Ovary (tissue), 9 donors: Measurements from ENCODE around the gene MYRF. TPM values are rescaled to one million over a fixed set of nuclear protein-coding genes. Genes with fewer than 3 reads are reported as not detected.

ENCODE experiments used
- DNase-seq, 5 donors: peaks; one replicate each; pipeline ENCODE4 v3.0.0-alpha.2; 2019 to 2020
- H3K27ac ChIP-seq, 2 donors: fragments of 200-600 bp; one replicate each; pipeline versions ENCODE4 v1.5.1 to v1.8.0; 2019 to 2022
- H3K27me3 ChIP-seq: fragments of 200-600 bp; one replicate; pipeline ENCODE4 v1.8.0; 2022
- H3K36me3 ChIP-seq: fragments of 200-600 bp; sonication (generic); one replicate; pipeline ENCODE4 v1.5.1; 2019
- H3K4me1 ChIP-seq: one replicate; pipeline ENCODE4 v1.8.1; 2013; ENCODE audit warnings: mild to moderate bottlenecking, moderate library complexity; ENCODE audit not compliant: insufficient read depth
- H3K4me3 ChIP-seq: fragments of 200-600 bp; sonication (generic); one replicate; pipeline ENCODE4 v1.5.1; 2017
- H3K9me3 ChIP-seq, 2 donors: fragments of 200-600 bp in 1 of 2; sonication (generic) in 1 of 2; one replicate each; pipeline versions ENCODE4 v1.5.1 to v1.8.1; 2013 to 2019; ENCODE audit warnings: mild to moderate bottlenecking in 1 of 2, moderate library complexity in 1 of 2
- EP300 ChIP-seq: sonication (generic); formaldehyde crosslinking; IDR thresholded peaks from one replicate; pipeline ENCODE4 v1.6.1; 2017; ENCODE audit warnings: antibody characterized with exemption
- POLR2A ChIP-seq: fragments of 450-650 bp; IDR thresholded peaks from one replicate; pipeline ENCODE4 v1.6.1; 2017; ENCODE audit warnings: antibody characterized with exemption, mild to moderate bottlenecking, moderate library complexity
- WGBS, 3 donors: extraction: QIAGEN DNeasy Blood & Tissue Kit in 1 of 3; methylation state at CpG; one replicate each; pipeline versions ENCODE4 v1.1.5 to v1.1.7; 2013 to 2017; 5-methylcytosine and 5-hydroxymethylcytosine counted together
- intact Hi-C, 4 donors: fragments of 100-400 bp; cut with DNase I; formaldehyde crosslinking; loops; one replicate each; pipeline versions ENCODE4 v1.11.0 to v1.15.1; 2022 to 2023
- polyA plus RNA-seq, 2 donors: library from polyadenylated mRNA; stranded (reverse); fragments of 200-250 nt in 1 of 2; fragments of 350-450 nt in 1 of 2; fragmentation: Illumina TruSeq in 1 of 2; extraction: RNeasy Lipid Tissue Mini Kit (QIAGEN cat#74804) in 1 of 2; gene quantifications; one replicate each; pipeline ENCODE4 v1.2.3, GENCODE V29; 2013 to 2014
- total RNA-seq, 7 donors: library from RNA; depleted of rRNA in 2 of 7; stranded (reverse); fragments of >200 nt in 2 of 7; fragmentation: NEBNext Ultra II Directional in 3 of 7; extraction: Animal tissue kit (Norgen Biotek cat#: 25700) in 3 of 7; gene quantifications; one replicate each; pipeline versions ENCODE4 v1.1.0 to v1.2.4, GENCODE V29; 2016 to 2023
- TF ChIP-seq, protein P1 (sequence below), 3 donors: fragments of 450-650 bp in 2 of 3; fragments of 200-600 bp in 1 of 3; IDR thresholded peaks; one replicate each; pipeline versions ENCODE4 v1.5.1 to v1.8.0; 2016 to 2022; ENCODE audit warnings: antibody characterized with exemption in 3 of 3, mild to moderate bottlenecking in 1 of 3
- donor health status: DM: no; HTN: no; CAD: no; lungs with moderate emphysema.
- donor health status: DM: no; HTN: no; CAD: no.
- donor health status: Bipolar disorder and iron deficiency.
- donor health status: DM: yes; HTN: yes; CAD: no.
- donor health status: DM: no; HTN: no; CAD: no.
- donor health status: DM: yes; HTN: yes; CAD: no.

The MYRF gene
- total and polyA plus RNA-seq, 9 donors = 6.6 to 109 (median 23.3) TPM

DNA sequence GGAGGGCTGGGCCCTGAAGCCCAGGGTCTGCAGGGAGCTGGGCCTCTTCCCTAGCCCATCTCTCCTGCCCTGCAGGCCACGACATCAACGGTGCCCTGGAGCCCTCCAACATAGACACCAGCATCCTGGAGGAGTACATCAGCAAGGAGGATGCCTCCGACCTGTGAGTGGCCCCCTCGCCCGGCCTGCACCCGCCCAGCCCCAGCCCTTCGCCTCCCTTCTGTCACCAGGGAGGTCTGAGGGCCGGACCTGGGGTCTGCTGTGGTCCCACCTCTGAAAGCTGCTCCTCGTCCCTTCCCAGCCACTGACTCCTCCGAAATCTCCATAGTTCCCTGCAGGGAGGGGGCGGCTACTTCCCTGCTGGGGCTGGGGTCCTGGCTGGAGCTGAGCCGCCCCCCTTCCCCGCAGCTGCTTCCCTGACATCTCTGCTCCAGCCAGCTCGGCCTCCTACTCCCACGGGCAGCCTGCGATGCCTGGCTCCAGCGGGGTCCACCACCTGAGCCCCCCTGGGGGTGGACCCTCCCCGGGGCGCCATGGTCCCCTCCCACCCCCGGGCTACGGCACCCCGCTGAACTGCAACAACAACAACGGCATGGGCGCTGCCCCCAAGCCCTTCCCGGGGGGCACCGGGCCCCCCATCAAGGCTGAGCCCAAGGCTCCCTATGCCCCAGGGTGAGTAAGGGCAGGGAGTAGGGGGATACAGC is 13.3 kb downstream of the MYRF start:
- intact Hi-C loops = no loop called here
- Histone ChIP-seq H3K27me3 (no peaks in the 10 kb centered on the region), H3K36me3 (no peaks in the 10 kb centered on the region), H3K4me3 (no peak overlapping the region), H3K9me3 (no peaks in the 10 kb centered on the region), H3K27ac (peak overlapping the region; percentile 26 to 59), H3K4me1 (peaks cover 3% of the 10 kb centered on the region)
- TF ChIP-seq, protein P1, sequence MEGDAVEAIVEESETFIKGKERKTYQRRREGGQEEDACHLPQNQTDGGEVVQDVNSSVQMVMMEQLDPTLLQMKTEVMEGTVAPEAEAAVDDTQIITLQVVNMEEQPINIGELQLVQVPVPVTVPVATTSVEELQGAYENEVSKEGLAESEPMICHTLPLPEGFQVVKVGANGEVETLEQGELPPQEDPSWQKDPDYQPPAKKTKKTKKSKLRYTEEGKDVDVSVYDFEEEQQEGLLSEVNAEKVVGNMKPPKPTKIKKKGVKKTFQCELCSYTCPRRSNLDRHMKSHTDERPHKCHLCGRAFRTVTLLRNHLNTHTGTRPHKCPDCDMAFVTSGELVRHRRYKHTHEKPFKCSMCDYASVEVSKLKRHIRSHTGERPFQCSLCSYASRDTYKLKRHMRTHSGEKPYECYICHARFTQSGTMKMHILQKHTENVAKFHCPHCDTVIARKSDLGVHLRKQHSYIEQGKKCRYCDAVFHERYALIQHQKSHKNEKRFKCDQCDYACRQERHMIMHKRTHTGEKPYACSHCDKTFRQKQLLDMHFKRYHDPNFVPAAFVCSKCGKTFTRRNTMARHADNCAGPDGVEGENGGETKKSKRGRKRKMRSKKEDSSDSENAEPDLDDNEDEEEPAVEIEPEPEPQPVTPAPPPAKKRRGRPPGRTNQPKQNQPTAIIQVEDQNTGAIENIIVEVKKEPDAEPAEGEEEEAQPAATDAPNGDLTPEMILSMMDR (IDR thresholded peaks at IDR 0.05) = no peak
- TF ChIP-seq EP300 (no peak), POLR2A (no peak)
- WGBS, 3 donors = 69 to 74% (median 71%) methylated on average over 23 to 26 of the region's 26 CpGs
- no peak for DNase-seq

DNA sequence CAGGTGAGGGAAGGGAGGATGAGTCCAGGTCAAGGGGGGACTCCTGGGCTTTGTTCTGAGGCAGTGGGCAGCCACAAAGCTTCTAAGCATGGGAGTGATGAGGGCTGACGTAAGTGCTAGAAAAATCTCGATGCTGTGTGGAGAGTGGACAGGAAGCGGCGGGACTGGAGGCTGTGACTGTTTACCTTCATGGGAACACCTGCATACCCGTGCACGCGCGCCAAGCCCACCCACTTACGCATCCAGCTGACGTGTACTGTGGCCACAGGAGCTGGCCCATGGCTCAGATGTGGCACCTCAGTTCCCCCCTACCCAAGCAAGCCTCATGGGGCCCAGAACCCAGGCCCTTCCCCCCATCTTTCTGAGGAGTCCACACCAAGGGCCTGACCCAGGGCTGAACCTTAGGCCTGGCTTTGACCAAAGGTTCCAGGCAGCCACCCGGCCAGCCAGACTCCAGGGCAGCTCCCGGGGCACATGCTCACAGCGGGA is 14.0 kb downstream of the MYRF start:
- DNase-seq = no peak
- intact Hi-C loops = no loop called here
- TF ChIP-seq, protein P1 (IDR thresholded peaks at IDR 0.05) = no peak
- TF ChIP-seq EP300 = no peak
- TF ChIP-seq POLR2A = no peak
- Histone ChIP-seq H3K4me3 (no peak overlapping the region), H3K36me3 (no peaks in the 10 kb centered on the region), H3K27ac (peak overlapping the region; percentile 26 to 59), H3K4me1 (peaks cover 3% of the 10 kb centered on the region), H3K27me3 (no peaks in the 10 kb centered on the region), H3K9me3 (no peaks in the 10 kb centered on the region)
- 68 to 81% (median 72%) methylated on average over 13 of the region's 13 CpGs for WGBS, 3 donors

DNA sequence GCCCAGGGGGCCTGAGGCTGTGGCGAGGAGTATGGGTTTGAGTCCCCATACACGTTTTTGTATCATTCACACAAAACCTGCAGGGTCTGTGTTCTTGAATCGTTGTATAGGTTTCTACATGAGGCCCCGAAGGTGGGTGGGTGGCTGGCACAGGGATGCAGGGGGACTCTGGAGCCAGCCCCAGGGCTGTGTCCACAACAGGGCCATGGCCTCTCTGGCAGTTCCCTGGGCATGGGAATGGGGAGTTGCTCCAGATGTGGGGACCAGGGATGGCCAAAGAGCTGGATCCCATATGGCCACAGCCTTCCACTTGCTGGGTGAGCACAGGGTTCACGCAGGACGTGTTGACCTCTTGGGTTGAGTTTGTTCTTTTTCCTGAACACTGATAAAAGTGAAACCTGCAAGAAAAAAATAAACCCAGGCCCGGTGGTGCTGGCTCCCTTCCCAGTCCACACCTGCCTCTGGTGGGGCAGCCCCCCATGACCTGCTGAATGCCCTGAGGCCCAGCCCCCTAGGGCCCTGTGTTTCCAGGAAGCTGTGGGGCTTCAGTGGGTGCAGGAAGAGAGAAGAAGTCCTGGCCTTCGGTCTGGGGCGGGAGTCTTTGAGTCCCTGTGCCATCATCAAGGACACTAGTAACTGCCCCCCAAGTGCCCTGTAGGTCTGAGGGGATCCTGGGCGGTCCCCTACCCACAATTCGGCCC is 16.1 kb downstream of the MYRF start:
- H3K9me3 ChIP-seq = no peaks in the 10 kb centered on the region
- WGBS, 3 donors = 76 to 80% (median 78%) methylated on average over 11 of the region's 11 CpGs
- H3K27me3 ChIP-seq = no peaks in the 10 kb centered on the region
- TF ChIP-seq POLR2A = no peak
- no peak for TF ChIP-seq EP300
- TF ChIP-seq, protein P1 (IDR thresholded peaks at IDR 0.05) = no peak
- H3K4me3 ChIP-seq = no peak overlapping the region
- no peaks in the 10 kb centered on the region for H3K36me3 ChIP-seq
- intact Hi-C loops = no loop called here
- peak overlapping the region in 1 of 2 donors; percentile 52 for H3K27ac ChIP-seq
- H3K4me1 ChIP-seq = peaks cover 3% of the 10 kb centered on the region
- no peak for DNase-seq

DNA sequence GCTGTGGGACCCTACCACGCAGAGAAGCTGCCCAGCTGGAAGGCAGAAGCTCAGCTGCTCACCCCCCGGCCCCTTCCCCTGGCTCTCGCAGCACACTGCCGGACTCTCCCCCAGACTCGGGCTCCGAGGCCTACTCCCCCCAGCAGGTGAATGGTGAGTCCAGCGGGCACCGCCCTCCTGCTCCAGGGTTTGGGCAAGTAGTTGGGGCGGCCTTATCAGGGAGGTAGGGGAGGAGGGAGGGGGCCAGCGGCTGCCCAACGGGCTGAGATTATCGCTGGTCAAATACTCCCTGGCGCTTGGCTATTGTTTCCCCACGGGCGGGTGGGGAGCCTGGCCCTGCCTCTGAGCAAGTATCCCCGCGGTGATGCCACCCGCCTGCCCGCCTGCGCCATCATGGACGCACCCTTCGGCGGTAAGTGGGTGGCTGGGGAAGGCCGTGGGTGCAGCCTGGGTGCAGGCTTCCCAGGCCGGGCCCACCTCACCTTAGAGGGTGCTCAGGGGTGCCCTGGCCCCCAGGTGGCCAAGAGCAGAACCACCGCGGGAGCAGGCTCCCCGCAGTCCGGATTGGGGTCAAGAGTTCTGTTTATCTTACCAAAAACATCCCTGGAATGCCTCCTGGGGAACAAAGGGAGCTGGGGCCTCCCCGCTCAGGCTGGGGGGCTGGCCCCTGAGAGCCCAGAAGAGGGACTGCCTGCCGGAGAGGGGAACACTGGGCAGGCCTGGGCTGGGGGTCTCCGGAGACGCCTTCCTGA is 16.9 kb downstream of the MYRF start:
- Histone ChIP-seq H3K9me3 (no peaks in the 10 kb centered on the region), H3K27ac (peak overlapping the region; percentile 52 to 64), H3K27me3 (no peaks in the 10 kb centered on the region), H3K36me3 (no peaks in the 10 kb centered on the region), H3K4me1 (peaks cover 3% of the 10 kb centered on the region), H3K4me3 (no peak overlapping the region)
- 42 to 48% (median 45%) methylated on average over 23 to 33 of the region's 33 CpGs for WGBS, 3 donors
- intact Hi-C loops = no loop called here
- DNase-seq = peak in 3 of 5 donors; percentile 35 to 76 (median 50)
- TF ChIP-seq EP300 = no peak
- TF ChIP-seq, protein P1 (IDR thresholded peaks at IDR 0.05) = peak in 1 of 3 donors; percentile 30
- no peak for TF ChIP-seq POLR2A
